SH-SY5Y (cell line): ENCODE measurements around the gene PHETA2.

ENCODE experiments used
- GATA2 ChIP-seq: IDR thresholded peaks from 2 replicates; pipeline ENCODE4 v1.6.1; 2011; ENCODE audit warnings: mild to moderate bottlenecking, low read depth, low read length
- GATA3 ChIP-seq: IDR thresholded peaks from 2 replicates; pipeline ENCODE4 v1.6.1; 2011; ENCODE audit warnings: low read depth, mild to moderate bottlenecking, low read length, moderate library complexity

- TF ChIP-seq GATA2, result no peak
- TF ChIP-seq GATA3, result no peak
Measured at GRCh38 chr22:42072606-42073330, 1.3 kb upstream of the PHETA2 start.
